H9 (cell line): Measurements from ENCODE around the gene ZNF512B. TPM values are rescaled to one million over a fixed set of nuclear protein-coding genes. Genes with fewer than 3 reads are reported as not detected.

Experiments used
- DNase-seq: peaks from one replicate; pipeline ENCODE4 v3.0.0-alpha.2; 2017
- H2AFZ ChIP-seq: one replicate; pipeline ENCODE4 v1.6.1; 2013; ENCODE audit warnings: mild to moderate bottlenecking, low read length, control low read depth, moderate library complexity
- H2AK5ac ChIP-seq: 2 replicates; pipeline ENCODE4 v1.6.1; 2013; ENCODE audit warnings: low read length, control low read depth, mixed read lengths; ENCODE audit not compliant: insufficient read length
- H2BK120ac ChIP-seq: one replicate; pipeline ENCODE4 v1.6.1; 2013; ENCODE audit warnings: low read depth, mild to moderate bottlenecking, low read length, control low read depth, inconsistent platforms; ENCODE audit not compliant: poor library complexity, severe bottlenecking
- H2BK12ac ChIP-seq: 2 replicates; pipeline ENCODE4 v1.6.1; 2013; ENCODE audit warnings: low read length, control low read depth, mixed read lengths, low read depth; ENCODE audit not compliant: insufficient read length
- H2BK15ac ChIP-seq: 2 replicates; pipeline ENCODE4 v1.6.1; 2013; ENCODE audit warnings: low read depth, low read length, control low read depth
- H2BK20ac ChIP-seq: one replicate; pipeline ENCODE4 v1.6.1; 2013; ENCODE audit warnings: low read depth, mild to moderate bottlenecking, low read length, control low read depth, inconsistent platforms; ENCODE audit not compliant: poor library complexity, severe bottlenecking
- H2BK5ac ChIP-seq: 2 replicates; pipeline ENCODE4 v1.6.1; 2013; ENCODE audit warnings: low read length, control low read depth, mixed read lengths; ENCODE audit not compliant: insufficient read length
- H3K14ac ChIP-seq: 2 replicates; pipeline ENCODE4 v1.6.1; 2013; ENCODE audit warnings: low read length, control low read depth; ENCODE audit not compliant: insufficient read depth
- H3K18ac ChIP-seq: 2 replicates; pipeline ENCODE4 v1.6.1; 2013; ENCODE audit warnings: low read depth, mild to moderate bottlenecking, mixed read lengths, low read length, control low read depth; ENCODE audit not compliant: insufficient read length
- H3K23ac ChIP-seq: 2 replicates; pipeline ENCODE4 v1.6.1; 2013; ENCODE audit warnings: low read length, control low read depth, mixed read lengths, low read depth; ENCODE audit not compliant: insufficient read length
- H3K23me2 ChIP-seq: 2 replicates; pipeline ENCODE4 v1.6.1; 2013; ENCODE audit warnings: low read depth, mild to moderate bottlenecking, mixed read lengths, low read length, control low read depth; ENCODE audit not compliant: insufficient read length, poor library complexity, severe bottlenecking
- H3K27ac ChIP-seq: 2 replicates; pipeline ENCODE4 v1.5.1; 2013; ENCODE audit warnings: low read length, control low read depth, mixed read lengths, low read depth; ENCODE audit not compliant: insufficient read length
- H3K27me3 ChIP-seq: 2 replicates; pipeline ENCODE4 v1.6.1; 2013; ENCODE audit warnings: low read length, control low read depth, inconsistent platforms; ENCODE audit not compliant: insufficient read depth
- H3K4ac ChIP-seq: 2 replicates; pipeline ENCODE4 v1.6.1; 2013; ENCODE audit warnings: low read depth, mild to moderate bottlenecking, control low read depth, inconsistent platforms, low read length, moderate library complexity
- H3K4me1 ChIP-seq: 2 replicates; pipeline ENCODE4 v1.6.1; 2013; ENCODE audit warnings: low read length, control low read depth, inconsistent platforms; ENCODE audit not compliant: insufficient read depth
- H3K4me2 ChIP-seq: 2 replicates; pipeline ENCODE4 v1.6.1; 2013; ENCODE audit warnings: low read length, control low read depth, mixed read lengths; ENCODE audit not compliant: insufficient read length, insufficient read depth
- H3K56ac ChIP-seq: 2 replicates; pipeline ENCODE4 v1.6.1; 2013; ENCODE audit warnings: low read depth, mild to moderate bottlenecking, mixed read lengths, low read length, control low read depth; ENCODE audit not compliant: insufficient read length
- H3K79me1 ChIP-seq: 2 replicates; pipeline ENCODE4 v1.6.1; 2013; ENCODE audit warnings: low read depth, mild to moderate bottlenecking, moderate library complexity, low read length, control low read depth, inconsistent platforms; ENCODE audit not compliant: insufficient read depth, poor library complexity, severe bottlenecking
- H3K79me2 ChIP-seq: 2 replicates; pipeline ENCODE4 v1.6.1; 2013; ENCODE audit warnings: low read length, control low read depth, inconsistent platforms; ENCODE audit not compliant: insufficient read depth
- H3K9ac ChIP-seq: 2 replicates; pipeline ENCODE4 v1.6.1; 2013; ENCODE audit warnings: low read length, control low read depth, mixed read lengths; ENCODE audit not compliant: insufficient read length; ENCODE audit errors: extremely low read depth
- H3K9me3 ChIP-seq: one replicate; pipeline ENCODE4 v1.6.1; 2013; ENCODE audit warnings: low read depth, low read length, inconsistent platforms; ENCODE audit not compliant: control insufficient read depth
- H3T11ph ChIP-seq: one replicate; pipeline ENCODE4 v1.6.1; 2013; ENCODE audit warnings: mild to moderate bottlenecking, low read length, control low read depth, inconsistent platforms
- H4K20me1 ChIP-seq: one replicate; pipeline ENCODE4 v1.6.1; 2013; ENCODE audit not compliant: control insufficient read depth, insufficient read length, insufficient read depth
- H4K5ac ChIP-seq: 2 replicates; pipeline ENCODE4 v1.6.1; 2013; ENCODE audit warnings: low read depth, mild to moderate bottlenecking, mixed read lengths, low read length, control low read depth; ENCODE audit not compliant: insufficient read length
- H4K8ac ChIP-seq: replicated peaks from 2 replicates; pipeline ENCODE4 v1.6.1; 2013; ENCODE audit warnings: low read length, control low read depth, mixed read lengths, low read depth; ENCODE audit not compliant: insufficient read length
- H4K91ac ChIP-seq: 2 replicates; pipeline ENCODE4 v1.6.1; 2013; ENCODE audit warnings: low read depth, mild to moderate bottlenecking, moderate library complexity, mixed read lengths, low read length, control low read depth; ENCODE audit not compliant: insufficient read length
- H3K27ac Mint-ChIP-seq, 3 experiments: 2 replicates in 2 of 3; 3 replicates in 1 of 3; pipeline ENCODE4 v1.8.0; 2020 to 2021; ENCODE audit warnings: mixed read lengths in 3 of 3, mild to moderate bottlenecking in 1 of 3, moderate library complexity in 1 of 3
- H3K27me3 Mint-ChIP-seq: 2 replicates; pipeline ENCODE4 v1.8.0; 2021; ENCODE audit warnings: low read depth, mild to moderate bottlenecking, moderate library complexity, mixed read lengths
- H3K36me3 Mint-ChIP-seq, 3 experiments: 2 replicates in 2 of 3; 3 replicates in 1 of 3; pipeline ENCODE4 v1.8.0; 2020 to 2021; ENCODE audit warnings: low read depth in 3 of 3, mixed read lengths in 3 of 3; ENCODE audit not compliant: insufficient read depth in 1 of 3
- H3K4me1 Mint-ChIP-seq, 2 experiments: 2 replicates each; pipeline ENCODE4 v1.8.0; 2020; ENCODE audit warnings: mixed read lengths in 2 of 2
- H3K4me3 Mint-ChIP-seq, 2 experiments: 2 replicates in 1 of 2; 3 replicates in 1 of 2; pipeline ENCODE4 v1.8.0; 2020 to 2021; ENCODE audit warnings: mild to moderate bottlenecking in 2 of 2, mixed read lengths in 2 of 2, moderate library complexity in 1 of 2
- H3K9me3 Mint-ChIP-seq, 2 experiments: 2 replicates in 1 of 2; 3 replicates in 1 of 2; pipeline ENCODE4 v1.8.0; 2020; ENCODE audit warnings: mild to moderate bottlenecking in 2 of 2, mixed read lengths in 2 of 2, moderate library complexity in 1 of 2
- WGBS: extraction: QIAGEN DNeasy Blood & Tissue Kit; methylation state at CpG from one replicate; pipeline ENCODE4 v1.1.7; 2013; ENCODE audit warnings: missing lambda C conversion rate, low lambda C conversion rate, mixed read lengths; ENCODE audit not compliant: insufficient read length; ENCODE audit errors: extremely low coverage; 5-methylcytosine and 5-hydroxymethylcytosine counted together
- total RNA-seq: library from RNA; stranded (reverse); gene quantifications from 2 replicates; pipeline ENCODE4 v1.2.1, GENCODE V29; 2021
- TF ChIP-seq, protein P1 (sequence below): fragments of 200-600 bp; sonication (generic); conservative IDR thresholded peaks from 3 replicates; pipeline ENCODE4 v1.8.0; 2021; ENCODE audit warnings: antibody characterized with exemption, mild to moderate bottlenecking

Gene ZNF512B
- total RNA-seq, 1 experiment from 2014 or later = 46.0 TPM

DNA sequence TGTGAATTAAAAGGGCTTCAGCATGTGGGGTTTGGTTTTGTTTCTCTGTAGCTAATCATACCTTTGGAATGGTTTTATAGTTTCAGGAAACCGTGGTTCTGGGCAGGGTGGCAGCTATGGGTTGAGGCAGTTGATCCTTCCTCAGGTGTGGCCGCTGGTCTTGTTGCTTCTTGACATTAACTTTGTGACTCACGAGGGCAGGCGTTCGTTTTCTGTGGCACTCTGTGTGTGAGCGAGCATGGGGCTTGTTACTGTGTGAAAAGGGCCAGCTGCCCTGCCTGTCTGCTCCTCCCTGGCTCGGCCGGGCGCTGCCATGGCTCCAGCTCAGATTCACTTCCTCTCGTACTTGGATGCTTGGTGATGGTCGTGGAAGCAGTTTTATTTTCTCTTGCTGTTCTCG, 58.6 kb downstream of the ZNF512B start:
- H3K36me3 Mint-ChIP-seq = peaks cover 7 to 15% (median 8%) of the 10 kb centered on the region in 3 experiments; a peak in 6 of 7 replicates
- no peak overlapping the region for H2BK20ac ChIP-seq
- no peak overlapping the region for H3K14ac ChIP-seq
- no peaks in the 10 kb centered on the region for H3K27me3 ChIP-seq
- no peaks in the 10 kb centered on the region for H3K27me3 Mint-ChIP-seq
- TF ChIP-seq, protein P1, sequence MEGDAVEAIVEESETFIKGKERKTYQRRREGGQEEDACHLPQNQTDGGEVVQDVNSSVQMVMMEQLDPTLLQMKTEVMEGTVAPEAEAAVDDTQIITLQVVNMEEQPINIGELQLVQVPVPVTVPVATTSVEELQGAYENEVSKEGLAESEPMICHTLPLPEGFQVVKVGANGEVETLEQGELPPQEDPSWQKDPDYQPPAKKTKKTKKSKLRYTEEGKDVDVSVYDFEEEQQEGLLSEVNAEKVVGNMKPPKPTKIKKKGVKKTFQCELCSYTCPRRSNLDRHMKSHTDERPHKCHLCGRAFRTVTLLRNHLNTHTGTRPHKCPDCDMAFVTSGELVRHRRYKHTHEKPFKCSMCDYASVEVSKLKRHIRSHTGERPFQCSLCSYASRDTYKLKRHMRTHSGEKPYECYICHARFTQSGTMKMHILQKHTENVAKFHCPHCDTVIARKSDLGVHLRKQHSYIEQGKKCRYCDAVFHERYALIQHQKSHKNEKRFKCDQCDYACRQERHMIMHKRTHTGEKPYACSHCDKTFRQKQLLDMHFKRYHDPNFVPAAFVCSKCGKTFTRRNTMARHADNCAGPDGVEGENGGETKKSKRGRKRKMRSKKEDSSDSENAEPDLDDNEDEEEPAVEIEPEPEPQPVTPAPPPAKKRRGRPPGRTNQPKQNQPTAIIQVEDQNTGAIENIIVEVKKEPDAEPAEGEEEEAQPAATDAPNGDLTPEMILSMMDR = no peak
- no peaks in the 10 kb centered on the region for H3K9me3 ChIP-seq
- no peak overlapping the region for H2BK15ac ChIP-seq
- H2BK12ac ChIP-seq = no peak overlapping the region
- no peak overlapping the region for H2AK5ac ChIP-seq
- no CpG with 5 or more reads among the region's 12 CpGs for WGBS
- H4K5ac ChIP-seq = no peak overlapping the region
- H3K9me3 Mint-ChIP-seq = peaks cover 2 to 6% of the 10 kb centered on the region in 2 experiments; a peak in 4 of 5 replicates
- no peak overlapping the region for H3K4ac ChIP-seq
- H3K4me1 Mint-ChIP-seq = peaks cover 16 to 19% of the 10 kb centered on the region in 2 experiments
- no peak overlapping the region for H3K4me2 ChIP-seq
- no peak overlapping the region for H3K18ac ChIP-seq
- H3K4me3 Mint-ChIP-seq = no peak overlapping the region
- no peak overlapping the region for H3T11ph ChIP-seq
- no peaks in the 10 kb centered on the region; the same call in 1 of the 2 replicates for H3K79me2 ChIP-seq
- no peak overlapping the region for H3K9ac ChIP-seq
- no peak overlapping the region for H3K23ac ChIP-seq
- no peak overlapping the region for H2BK120ac ChIP-seq
- H4K91ac ChIP-seq = no peak overlapping the region
- H3K27ac Mint-ChIP-seq = peak overlapping the region; percentile 68 to 91 (median 82); a peak in 4 of 7 replicates
- H4K20me1 ChIP-seq = no peaks in the 10 kb centered on the region
- H3K56ac ChIP-seq = no peak overlapping the region
- H2AFZ ChIP-seq = no peak overlapping the region
- H3K4me1 ChIP-seq = no peaks in the 10 kb centered on the region
- H4K8ac ChIP-seq = no peak overlapping the region
- H2BK5ac ChIP-seq = no peak overlapping the region
- H3K79me1 ChIP-seq = no peaks in the 10 kb centered on the region
- no peak overlapping the region for H3K27ac ChIP-seq
- no peak for DNase-seq
- no peaks in the 10 kb centered on the region for H3K23me2 ChIP-seq
